IgD-negative memory B cell (primary cell): ENCODE measurements around the gene GPC6. TPM values are rescaled to one million over a fixed set of nuclear protein-coding genes. Genes with fewer than 3 reads are reported as not detected.
"Not testable (repeated sequence)": the region's sequence is repeated elsewhere in the genome, so short reads cannot be mapped to it uniquely, and the experiment has no call there.

ENCODE experiments used
- H3K27ac Mint-ChIP-seq, 3 donors: one replicate each; pipeline ENCODE4 v1.8.0; 2020 to 2022; ENCODE audit warnings: mild to moderate bottlenecking in 3 of 3, mixed read lengths in 3 of 3, moderate library complexity in 1 of 3
- H3K27me3 Mint-ChIP-seq: one replicate; pipeline ENCODE4 v1.8.0; 2021; ENCODE audit warnings: mixed read lengths
- H3K36me3 Mint-ChIP-seq: one replicate; pipeline ENCODE4 v1.8.0; 2020; ENCODE audit warnings: mild to moderate bottlenecking, mixed read lengths
- H3K4me1 Mint-ChIP-seq, 3 donors: one replicate each; pipeline ENCODE4 v1.8.0; 2020 to 2022; ENCODE audit warnings: mixed read lengths in 3 of 3, mild to moderate bottlenecking in 1 of 3
- H3K4me3 Mint-ChIP-seq, 4 donors: one replicate each; pipeline ENCODE4 v1.8.0; 2020 to 2022; ENCODE audit warnings: mild to moderate bottlenecking in 4 of 4, mixed read lengths in 4 of 4, moderate library complexity in 3 of 4
- H3K9me3 Mint-ChIP-seq, 3 donors: one replicate each; pipeline ENCODE4 v1.8.0; 2020 to 2021; ENCODE audit warnings: mixed read lengths in 3 of 3, mild to moderate bottlenecking in 1 of 3
- polyA plus RNA-seq: library from polyadenylated mRNA; unstranded; fragments of 300-500 nt; fragmentation: Illumina TruSeq; gene quantifications from one replicate; pipeline ENCODE4 v1.2.3, GENCODE V29; 2021

Gene GPC6
- polyA plus RNA-seq, 1 donor from 2014 or later = not detected

GRCh38 chr13:93468433-93468832 lies 241.8 kb downstream of the GPC6 start:
- Mint-ChIP-seq H3K4me1 (no peaks in the 10 kb centered on the region), H3K36me3 (no peaks in the 10 kb centered on the region), H3K27ac (no peak overlapping the region), H3K9me3 (peaks cover 0 to 14% (median 6%) of the 10 kb centered on the region in 3 donors), H3K4me3 (no peak overlapping the region), H3K27me3 (no peaks in the 10 kb centered on the region)

- Mint-ChIP-seq H3K27ac (no peak overlapping the region), H3K9me3 (peaks cover 3 to 6% (median 5%) of the 10 kb centered on the region in 3 donors), H3K27me3 (no peaks in the 10 kb centered on the region), H3K4me1 (no peaks in the 10 kb centered on the region), H3K36me3 (no peaks in the 10 kb centered on the region), H3K4me3 (no peak overlapping the region)
Measured at GRCh38 chr13:93472296-93472695, 245.7 kb downstream of the GPC6 start.

- Mint-ChIP-seq H3K4me1 (no peaks in the 10 kb centered on the region), H3K27me3 (no peaks in the 10 kb centered on the region), H3K4me3 (no peak overlapping the region), H3K36me3 (no peaks in the 10 kb centered on the region), H3K27ac (no peak overlapping the region), H3K9me3 (peaks cover 3 to 6% (median 5%) of the 10 kb centered on the region in 3 donors)
Measured at GRCh38 chr13:93472814-93473296, 246.2 kb downstream of the GPC6 start.

- H3K27me3 Mint-ChIP-seq = no peaks in the 10 kb centered on the region
- H3K36me3 Mint-ChIP-seq = no peaks in the 10 kb centered on the region
- H3K27ac Mint-ChIP-seq = no peak overlapping the region
Measured at GRCh38 chr13:93473441-93474270, 247.0 kb downstream of the GPC6 start.

GRCh38 chr13:93476175-93476574 lies 249.6 kb downstream of the GPC6 start:
- Mint-ChIP-seq H3K4me1 (no peaks in the 10 kb centered on the region), H3K27me3 (no peaks in the 10 kb centered on the region), H3K36me3 (no peaks in the 10 kb centered on the region), H3K9me3 (peaks cover 0 to 5% (median 3%) of the 10 kb centered on the region in 3 donors), H3K4me3 (no peak overlapping the region), H3K27ac (no peak overlapping the region)

More at GRCh38 chr13:93473441-93474270, 247.0 kb downstream of the GPC6 start:
- Mint-ChIP-seq H3K4me3 (no peak overlapping the region), H3K4me1 (no peaks in the 10 kb centered on the region), H3K9me3 (peaks cover 3 to 6% (median 5%) of the 10 kb centered on the region in 3 donors)

- H3K27ac Mint-ChIP-seq = no peak overlapping the region
- H3K4me1 Mint-ChIP-seq = no peaks in the 10 kb centered on the region
Measured at GRCh38 chr13:93477238-93477637, 250.6 kb downstream of the GPC6 start.

GRCh38 chr13:93480553-93481106 lies 254.0 kb downstream of the GPC6 start:
- peaks cover 0 to 2% (median 1%) of the 10 kb centered on the region in 3 donors for H3K9me3 Mint-ChIP-seq
- H3K27me3 Mint-ChIP-seq = no peaks in the 10 kb centered on the region
- H3K36me3 Mint-ChIP-seq = no peaks in the 10 kb centered on the region
- H3K27ac Mint-ChIP-seq = no peak overlapping the region
- H3K4me1 Mint-ChIP-seq = no peaks in the 10 kb centered on the region
- no peak overlapping the region for H3K4me3 Mint-ChIP-seq

More at GRCh38 chr13:93477238-93477637, 250.6 kb downstream of the GPC6 start:
- Mint-ChIP-seq H3K4me3 (no peak overlapping the region), H3K27me3 (no peaks in the 10 kb centered on the region), H3K36me3 (no peaks in the 10 kb centered on the region), H3K9me3 (peaks cover 0 to 3% (median 3%) of the 10 kb centered on the region in 3 donors)

GRCh38 chr13:93496117-93496516 lies 269.5 kb downstream of the GPC6 start:
- not testable (repeated sequence) for H3K36me3 Mint-ChIP-seq, H3K4me3 Mint-ChIP-seq, H3K9me3 Mint-ChIP-seq, H3K27me3 Mint-ChIP-seq, H3K27ac Mint-ChIP-seq, H3K4me1 Mint-ChIP-seq

GRCh38 chr13:93496985-93497673 lies 270.5 kb downstream of the GPC6 start:
- Mint-ChIP-seq H3K27ac (no peak overlapping the region), H3K4me3 (no peak overlapping the region), H3K4me1 (no peaks in the 10 kb centered on the region)

GRCh38 chr13:93499991-93500390 lies 273.4 kb downstream of the GPC6 start:
- Mint-ChIP-seq H3K4me3 (no peak overlapping the region), H3K4me1 (no peaks in the 10 kb centered on the region), H3K36me3 (no peaks in the 10 kb centered on the region), H3K9me3 (no peaks in the 10 kb centered on the region), H3K27ac (no peak overlapping the region), H3K27me3 (no peaks in the 10 kb centered on the region)

More at GRCh38 chr13:93496985-93497673, 270.5 kb downstream of the GPC6 start:
- no peaks in the 10 kb centered on the region for H3K9me3 Mint-ChIP-seq
- H3K27me3 Mint-ChIP-seq = no peaks in the 10 kb centered on the region
- no peaks in the 10 kb centered on the region for H3K36me3 Mint-ChIP-seq

- Mint-ChIP-seq H3K4me1 (no peaks in the 10 kb centered on the region), H3K27ac (no peak overlapping the region), H3K27me3 (no peaks in the 10 kb centered on the region), H3K4me3 (no peak overlapping the region), H3K36me3 (no peaks in the 10 kb centered on the region), H3K9me3 (no peaks in the 10 kb centered on the region)
Measured at GRCh38 chr13:93502071-93502470, 275.5 kb downstream of the GPC6 start.

GRCh38 chr13:93502987-93503615 lies 276.5 kb downstream of the GPC6 start:
- no peaks in the 10 kb centered on the region for H3K27me3 Mint-ChIP-seq
- no peak overlapping the region for H3K27ac Mint-ChIP-seq
- H3K36me3 Mint-ChIP-seq = no peaks in the 10 kb centered on the region
- no peak overlapping the region for H3K4me3 Mint-ChIP-seq
- no peaks in the 10 kb centered on the region for H3K9me3 Mint-ChIP-seq
- no peaks in the 10 kb centered on the region for H3K4me1 Mint-ChIP-seq

GRCh38 chr13:93505104-93505952 lies 278.7 kb downstream of the GPC6 start:
- H3K27ac Mint-ChIP-seq = no peak overlapping the region

GRCh38 chr13:93511011-93511410 lies 284.4 kb downstream of the GPC6 start:
- Mint-ChIP-seq H3K4me1 (no peaks in the 10 kb centered on the region), H3K9me3 (peaks cover 0 to 3% (median 1%) of the 10 kb centered on the region in 3 donors), H3K27ac (no peak overlapping the region), H3K27me3 (no peaks in the 10 kb centered on the region), H3K4me3 (no peak overlapping the region), H3K36me3 (no peaks in the 10 kb centered on the region)

More at GRCh38 chr13:93505104-93505952, 278.7 kb downstream of the GPC6 start:
- Mint-ChIP-seq H3K4me1 (no peaks in the 10 kb centered on the region), H3K27me3 (no peaks in the 10 kb centered on the region), H3K36me3 (no peaks in the 10 kb centered on the region), H3K4me3 (no peak overlapping the region), H3K9me3 (no peaks in the 10 kb centered on the region)
